SK-N-MC (cell line): ENCODE data around the gene AKNA.

Experiments
- DNase-seq: peaks from one replicate; pipeline ENCODE4 v3.0.0-alpha.2; 2011; ENCODE audit warnings: low read depth, low spot score
- H3K27ac ChIP-seq: fragments of 200-600 bp; sonication (generic); 2 replicates; pipeline ENCODE4 v1.5.1; 2016; ENCODE audit warnings: mixed run types
- H3K36me3 ChIP-seq: fragments of 200-600 bp; sonication (generic); 2 replicates; pipeline ENCODE4 v1.6.1; 2017; ENCODE audit warnings: antibody characterized with exemption, low read length, mixed read lengths; ENCODE audit not compliant: insufficient read depth
- H3K4me3 ChIP-seq: fragments of 200-600 bp; sonication (generic); 2 replicates; pipeline ENCODE4 v1.5.1; 2016
- H3K9ac ChIP-seq: fragments of 200-600 bp; sonication (generic); 2 replicates; pipeline ENCODE4 v1.8.0; 2017; ENCODE audit warnings: mixed run types, mixed read lengths; ENCODE audit not compliant: insufficient read length
- H3K9me3 ChIP-seq: fragments of 200-600 bp; sonication (generic); 2 replicates; pipeline ENCODE4 v1.6.1; 2017; ENCODE audit warnings: low read depth, mild to moderate bottlenecking, antibody characterized with exemption, low read length, moderate library complexity, mixed read lengths
- EZH2 ChIP-seq: fragments of 200-600 bp; sonication (generic); IDR thresholded peaks from one replicate; pipeline ENCODE4 v1.6.1; 2017; ENCODE audit warnings: antibody characterized with exemption
- FOXP2 ChIP-seq: optimal IDR thresholded peaks from 2 replicates; pipeline ENCODE3; 2011; ENCODE audit warnings: mild to moderate bottlenecking, moderate library complexity; ENCODE audit not compliant: insufficient read depth; ENCODE audit errors: extremely low read length, control extremely low read depth
- POLR2AphosphoS5 ChIP-seq: IDR thresholded peaks from 2 replicates; pipeline ENCODE4 v1.6.1; 2012; ENCODE audit warnings: mild to moderate bottlenecking, low read depth, low read length, borderline replicate concordance

Gene AKNA

DNA sequence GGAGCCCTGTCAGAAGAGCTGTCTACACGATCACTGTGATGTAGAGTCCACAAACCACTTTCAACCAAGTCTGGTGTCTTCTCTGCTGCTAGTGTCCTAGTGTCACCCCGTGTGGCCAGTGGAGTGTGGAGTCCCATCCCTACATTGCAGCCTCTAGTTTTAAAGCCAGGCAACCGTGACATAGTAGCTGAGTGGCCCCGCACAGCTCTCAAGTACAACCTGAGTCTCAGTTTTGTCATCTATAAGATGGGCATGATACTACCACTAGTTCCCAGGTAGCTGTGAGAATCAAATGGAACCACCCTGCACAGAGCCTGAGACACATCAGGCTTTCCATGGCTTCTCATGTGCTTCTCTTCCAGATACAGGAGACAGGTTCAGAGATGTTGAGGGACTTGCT is 43.2 kb upstream of the AKNA start:
- Histone ChIP-seq H3K9me3 (no peaks in the 10 kb centered on the region), H3K4me3 (no peak overlapping the region), H3K9ac (no peak overlapping the region), H3K27ac (no peak overlapping the region), H3K36me3 (no peaks in the 10 kb centered on the region)
- TF ChIP-seq FOXP2 = no peak
- no peak for TF ChIP-seq POLR2AphosphoS5
- no peak for TF ChIP-seq EZH2
- no peak for DNase-seq

DNA sequence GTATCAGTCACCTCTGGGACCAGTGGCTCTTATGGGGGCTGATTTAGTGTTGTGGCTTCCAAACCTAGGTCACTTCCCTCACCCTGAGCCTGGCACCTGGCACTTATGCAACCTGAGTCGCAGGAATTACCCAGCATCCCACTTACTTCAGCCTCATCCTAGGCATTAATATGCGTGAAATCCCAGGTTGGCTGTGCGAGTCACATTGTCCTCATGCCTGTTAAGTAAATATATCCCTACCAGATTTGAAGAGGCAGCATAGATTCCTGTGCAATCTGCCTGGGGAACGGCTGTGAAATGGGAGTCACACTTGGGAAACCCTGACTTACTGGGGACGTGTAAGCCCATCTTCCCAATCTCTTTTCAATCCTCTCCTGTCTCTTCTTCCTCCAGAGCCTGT is 42.7 kb upstream of the AKNA start:
- Histone ChIP-seq H3K27ac (no peak overlapping the region), H3K36me3 (no peaks in the 10 kb centered on the region), H3K9ac (no peak overlapping the region), H3K4me3 (no peak overlapping the region), H3K9me3 (no peaks in the 10 kb centered on the region)
- no peak for DNase-seq
- no peak for TF ChIP-seq POLR2AphosphoS5
- no peak for TF ChIP-seq EZH2
- TF ChIP-seq FOXP2 = no peak

DNA sequence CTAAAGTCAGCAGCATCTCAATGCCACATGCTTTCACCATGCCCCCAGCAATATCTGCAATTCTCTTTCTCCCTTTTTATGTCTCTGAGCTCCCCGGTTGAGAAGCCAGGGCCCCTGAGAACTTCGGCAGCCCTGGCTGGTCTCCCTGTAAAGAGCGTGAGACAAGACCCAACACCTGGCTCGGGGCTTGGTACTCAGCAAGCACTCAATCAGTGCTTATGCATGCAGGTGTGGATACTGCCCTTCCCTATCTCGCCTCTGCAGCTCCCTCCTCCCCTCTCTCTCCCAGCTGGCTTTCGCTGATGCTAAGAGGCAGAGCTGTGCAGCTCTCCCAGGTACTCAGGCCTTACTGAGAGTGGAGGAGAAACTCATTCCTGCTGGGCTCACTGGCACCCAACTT is 41.7 kb upstream of the AKNA start:
- Histone ChIP-seq H3K36me3 (no peaks in the 10 kb centered on the region), H3K9me3 (no peaks in the 10 kb centered on the region), H3K9ac (no peak overlapping the region), H3K4me3 (no peak overlapping the region), H3K27ac (no peak overlapping the region)
- no peak for DNase-seq
- TF ChIP-seq EZH2 (no peak), FOXP2 (no peak)

DNA sequence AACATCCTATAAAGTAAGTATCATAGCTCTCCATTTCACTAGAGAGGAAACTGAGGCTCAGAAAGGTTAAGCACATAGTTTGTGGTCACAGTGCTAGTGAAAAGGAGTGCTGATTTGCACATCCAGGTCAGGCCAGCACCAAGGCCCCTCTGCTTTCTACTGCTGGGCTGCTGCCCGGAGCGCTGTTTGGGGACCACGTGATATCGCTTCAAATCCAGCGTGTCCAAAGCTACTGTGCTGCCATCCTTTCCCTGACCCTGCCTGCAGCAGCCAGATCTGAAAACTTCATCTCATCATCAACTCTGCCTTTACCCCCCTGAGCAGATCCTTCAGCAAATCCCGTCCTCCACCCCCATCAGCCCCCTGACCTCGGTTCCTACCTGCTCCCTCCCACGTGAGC is 40.7 kb upstream of the AKNA start:
- no peak for TF ChIP-seq FOXP2
- no peak for TF ChIP-seq POLR2AphosphoS5
- no peak for TF ChIP-seq EZH2
- no peak overlapping the region for H3K27ac ChIP-seq

GRCh38 chr9:114427644-114428043 is 39.9 kb upstream of the AKNA start:
- Histone ChIP-seq H3K36me3 (no peaks in the 10 kb centered on the region), H3K27ac (no peak overlapping the region), H3K4me3 (no peak overlapping the region), H3K9me3 (no peaks in the 10 kb centered on the region), H3K9ac (no peak overlapping the region)
- DNase-seq = no peak
- TF ChIP-seq POLR2AphosphoS5 (no peak), EZH2 (no peak), FOXP2 (no peak)

More for the DNA sequence above, 40.7 kb upstream of the AKNA start:
- Histone ChIP-seq H3K36me3 (no peaks in the 10 kb centered on the region), H3K9ac (no peak overlapping the region), H3K4me3 (no peak overlapping the region), H3K9me3 (no peaks in the 10 kb centered on the region)
- no peak for DNase-seq

DNA sequence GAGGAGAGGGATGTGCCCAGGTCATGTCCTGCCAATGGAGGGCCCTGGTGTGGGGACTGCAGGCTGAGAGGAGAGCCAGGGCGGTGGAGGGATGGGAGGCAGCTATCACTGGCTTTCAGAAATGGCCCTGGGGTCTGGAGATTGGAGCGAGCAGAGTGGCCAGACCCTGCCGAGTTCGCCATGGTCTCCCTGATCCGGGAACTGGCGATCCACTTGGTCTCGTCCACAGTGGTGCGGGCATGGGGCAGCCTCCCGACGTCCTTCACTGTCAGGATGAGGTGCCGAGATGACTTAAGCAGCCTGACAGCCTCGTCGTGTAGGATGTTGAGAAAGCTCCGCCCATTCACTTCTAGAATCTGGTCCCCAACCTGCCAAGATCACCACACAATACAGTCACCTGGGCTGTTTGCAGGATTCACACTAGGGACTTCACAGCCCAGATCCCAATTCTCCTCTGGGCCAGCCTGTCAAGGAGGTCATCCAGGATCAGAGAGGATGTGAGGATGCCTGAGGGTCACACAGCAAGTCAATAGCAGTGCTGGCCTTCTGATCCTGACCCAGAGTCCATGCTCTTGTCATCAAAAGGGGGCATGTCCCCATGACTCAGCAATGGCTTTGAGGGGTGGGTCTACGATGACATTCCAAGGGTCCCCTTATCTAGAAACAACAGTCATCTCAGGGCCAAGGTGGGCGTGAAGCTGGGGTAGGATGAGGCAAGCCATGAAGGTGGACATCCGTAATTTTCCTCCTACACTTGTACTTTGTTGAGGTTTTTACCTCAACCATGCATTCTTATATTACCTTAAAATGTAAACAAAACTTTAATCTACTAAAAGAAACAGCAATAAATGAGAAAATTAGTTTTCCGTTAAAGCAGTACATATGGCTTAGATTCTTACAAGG is 38.5 kb upstream of the AKNA start:
- H3K4me3 ChIP-seq = no peak overlapping the region
- TF ChIP-seq POLR2AphosphoS5 (no peak), FOXP2 (no peak)
- no peak overlapping the region for H3K9ac ChIP-seq
- no peaks in the 10 kb centered on the region for H3K36me3 ChIP-seq
- H3K27ac ChIP-seq = no peak overlapping the region
- DNase-seq = no peak
- H3K9me3 ChIP-seq = no peaks in the 10 kb centered on the region

DNA sequence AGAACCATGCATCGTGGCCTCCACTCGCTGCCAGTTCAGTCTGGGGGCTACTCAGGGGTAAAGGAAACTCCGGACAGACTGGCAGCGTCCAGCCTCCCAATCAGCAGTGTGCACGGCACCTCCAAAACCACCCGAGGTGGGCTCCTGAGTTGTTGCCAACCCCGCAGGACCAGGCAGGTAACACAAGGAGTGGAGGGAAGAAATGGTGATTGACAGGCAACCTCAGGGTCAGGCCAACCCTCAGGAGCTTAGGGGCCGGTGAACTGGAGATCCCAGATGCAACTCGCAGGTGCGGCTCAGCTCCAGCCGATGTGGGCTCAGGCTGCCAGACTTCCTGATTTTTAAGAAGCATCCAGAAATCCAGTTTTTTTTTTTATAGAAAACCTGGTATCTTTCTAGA is 37.3 kb upstream of the AKNA start:
- DNase-seq = no peak

DNA sequence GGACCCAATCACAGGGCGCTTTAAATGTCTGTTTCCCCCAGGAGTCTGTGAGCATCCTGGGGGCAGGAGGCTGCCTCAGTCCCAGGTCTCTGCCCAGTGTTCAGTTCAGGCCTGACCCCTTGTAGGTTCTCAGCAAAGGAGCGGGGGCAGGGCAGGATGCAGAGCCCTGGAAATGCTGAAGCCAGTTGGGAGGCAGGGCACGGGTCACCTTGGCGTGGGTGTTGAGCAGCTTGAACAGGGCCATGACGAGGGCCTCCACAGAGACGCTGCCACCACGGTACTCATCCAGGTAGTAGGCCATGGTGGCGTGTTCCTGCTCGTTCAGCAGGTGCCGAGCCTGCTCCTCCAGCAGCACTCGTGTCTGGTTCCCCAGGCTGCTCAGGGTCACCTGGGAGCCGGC is 36.3 kb upstream of the AKNA start:
- H3K36me3 ChIP-seq = no peaks in the 10 kb centered on the region
- no peaks in the 10 kb centered on the region for H3K9me3 ChIP-seq
- no peak overlapping the region for H3K4me3 ChIP-seq
- no peak for TF ChIP-seq POLR2AphosphoS5
- no peak for TF ChIP-seq EZH2
- no peak for TF ChIP-seq FOXP2
- no peak for DNase-seq
- H3K27ac ChIP-seq = no peak overlapping the region
- no peak overlapping the region for H3K9ac ChIP-seq

More for the DNA sequence above, 37.3 kb upstream of the AKNA start:
- Histone ChIP-seq H3K9ac (no peak overlapping the region), H3K9me3 (no peaks in the 10 kb centered on the region), H3K4me3 (no peak overlapping the region), H3K36me3 (no peaks in the 10 kb centered on the region), H3K27ac (no peak overlapping the region)
- TF ChIP-seq POLR2AphosphoS5 (no peak), EZH2 (no peak), FOXP2 (no peak)

DNA sequence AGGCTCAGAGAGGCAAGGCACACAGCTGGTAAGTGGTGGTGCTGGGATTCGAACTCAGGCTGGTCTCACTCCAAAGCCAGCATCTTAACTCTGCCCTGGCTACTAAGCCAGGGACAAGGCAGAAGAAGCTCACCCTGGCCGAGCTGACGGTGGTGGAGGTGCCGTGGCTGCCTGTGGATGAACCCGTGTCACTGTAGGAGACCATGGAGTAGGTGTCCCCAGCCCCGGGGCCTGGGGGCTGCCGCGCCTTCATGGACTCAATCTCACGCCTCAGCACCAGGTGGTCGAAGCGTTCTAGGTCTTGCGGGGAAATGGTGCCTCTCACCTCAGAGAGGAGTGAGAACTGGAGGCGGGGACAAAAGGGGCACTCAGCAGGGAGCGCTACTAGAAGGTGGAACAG is 35.4 kb upstream of the AKNA start:
- H3K9me3 ChIP-seq = no peaks in the 10 kb centered on the region
- H3K27ac ChIP-seq = no peak overlapping the region
- no peaks in the 10 kb centered on the region for H3K36me3 ChIP-seq
- no peak for DNase-seq
- no peak overlapping the region for H3K4me3 ChIP-seq
- TF ChIP-seq FOXP2 (no peak), POLR2AphosphoS5 (no peak), EZH2 (no peak)
- H3K9ac ChIP-seq = no peak overlapping the region
